Activated T-helper 9 cell treated with anti-CD3 and anti-CD28 coated beads, Interleukin-2, amount 50 U/mL, for 16 hours (primary cell): ENCODE data around the gene VPS8.

Experiments
- DNase-seq: peaks from one replicate; pipeline ENCODE4 v3.0.0-alpha.2; 2020; ENCODE audit warnings: low read depth

The VPS8 gene

GRCh38 chr3:184811999-184812661, at the start of gene VPS8:
TSS of gene VPS8 (plus strand) at chr3:184812166. CDS start at chr3:184824633, 12,467 bp downstream.
- DNase-seq = peak; percentile 96

DNA sequence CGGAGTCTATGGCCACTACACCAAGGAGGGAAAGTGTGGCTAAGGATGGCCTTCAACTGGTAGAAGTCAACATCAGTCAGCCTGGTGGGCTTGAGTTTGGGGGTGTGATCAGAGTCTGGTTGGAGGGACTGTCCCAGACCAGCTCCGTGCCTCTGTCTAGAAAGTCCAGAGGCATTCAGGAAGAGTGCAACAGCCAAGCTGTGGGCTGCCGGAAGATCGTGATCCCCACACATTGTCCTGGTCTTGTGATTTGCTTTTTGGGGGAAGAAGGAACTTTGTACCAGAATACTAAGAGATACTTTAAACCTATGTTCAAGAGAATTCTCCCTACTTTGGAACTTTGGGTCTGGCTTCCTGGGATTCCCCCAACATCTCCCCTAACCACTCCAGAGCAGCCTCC, 47.8 kb upstream of the VPS8 start:
- DNase-seq = no peak

DNA sequence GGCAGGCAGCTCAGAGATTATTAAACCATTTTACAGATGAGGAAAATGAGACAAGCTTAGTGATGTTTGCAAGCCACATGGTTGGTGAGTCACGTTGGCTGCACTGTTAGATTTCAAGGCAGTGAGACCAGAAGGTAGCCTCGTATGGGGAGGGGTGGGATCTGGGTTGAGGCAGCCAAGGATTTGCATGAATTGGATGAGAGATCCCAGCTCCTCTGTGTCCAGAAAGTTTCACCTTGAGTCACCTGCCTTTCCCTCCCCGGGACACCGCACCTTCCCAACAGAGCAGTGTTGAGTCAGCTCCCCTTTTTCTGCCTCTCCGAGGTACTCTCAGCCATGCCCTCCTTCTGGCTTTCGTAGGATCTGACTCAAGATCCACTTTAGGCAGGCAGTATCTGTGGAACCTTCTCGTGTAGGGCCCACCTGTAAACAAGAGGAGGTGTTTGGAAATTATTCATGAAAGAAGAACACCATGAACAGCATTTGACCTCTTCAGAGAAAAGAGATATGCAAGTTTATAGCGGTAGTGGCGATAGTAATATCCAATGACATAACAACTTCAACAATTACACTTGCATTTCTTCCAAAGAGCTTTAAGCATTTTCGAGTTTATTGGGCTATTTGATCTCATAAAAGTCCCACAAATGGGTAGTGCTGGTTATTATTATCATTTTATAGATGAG, 46.8 kb upstream of the VPS8 start:
- no peak for DNase-seq

GRCh38 chr3:184765730-184766074, 46.3 kb upstream of the VPS8 start:
- DNase-seq = no peak

DNA sequence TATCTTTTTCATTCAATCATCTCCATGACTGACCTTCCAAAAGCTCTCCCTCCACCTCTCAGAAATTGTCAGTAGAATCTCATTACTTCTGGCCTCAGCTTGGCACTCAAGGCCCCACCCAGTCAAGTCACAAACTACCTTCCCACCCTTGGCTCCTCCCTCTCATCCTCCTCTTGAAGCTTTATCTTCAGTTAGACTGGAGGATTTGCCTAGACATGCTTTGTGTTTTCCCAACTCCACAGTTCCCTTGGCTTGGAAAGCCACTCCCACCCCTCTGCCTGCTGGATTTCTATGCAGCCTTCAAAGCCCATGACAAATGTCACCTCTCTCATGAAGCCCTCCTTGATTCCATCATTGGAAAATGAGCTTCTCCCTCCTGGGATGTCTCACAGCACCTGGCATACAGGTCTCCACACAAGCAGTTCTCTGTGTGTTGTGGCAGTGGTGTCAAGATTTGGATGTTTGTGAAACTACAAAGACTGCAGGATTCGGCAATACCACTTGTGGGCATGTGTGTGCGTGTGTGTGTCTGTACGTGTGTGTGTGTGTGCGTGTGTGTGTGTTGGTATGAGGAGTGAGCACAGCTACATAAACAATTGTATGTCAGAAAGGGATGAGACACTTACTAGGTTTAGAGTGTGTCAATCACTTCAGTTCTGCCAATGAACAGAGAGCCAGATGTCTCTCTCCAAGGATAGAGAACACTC, 45.3 kb upstream of the VPS8 start:
- no peak for DNase-seq

- no peak for DNase-seq
These were observed 44.6 kb upstream of the VPS8 start for GRCh38 chr3:184767377-184767776.

GRCh38 chr3:184769382-184770170, 42.4 kb upstream of the VPS8 start:
- no peak for DNase-seq

GRCh38 chr3:184770541-184770940, 41.4 kb upstream of the VPS8 start:
- DNase-seq = no peak

- DNase-seq = no peak
These were observed 40.5 kb upstream of the VPS8 start for GRCh38 chr3:184771301-184772127.

DNA sequence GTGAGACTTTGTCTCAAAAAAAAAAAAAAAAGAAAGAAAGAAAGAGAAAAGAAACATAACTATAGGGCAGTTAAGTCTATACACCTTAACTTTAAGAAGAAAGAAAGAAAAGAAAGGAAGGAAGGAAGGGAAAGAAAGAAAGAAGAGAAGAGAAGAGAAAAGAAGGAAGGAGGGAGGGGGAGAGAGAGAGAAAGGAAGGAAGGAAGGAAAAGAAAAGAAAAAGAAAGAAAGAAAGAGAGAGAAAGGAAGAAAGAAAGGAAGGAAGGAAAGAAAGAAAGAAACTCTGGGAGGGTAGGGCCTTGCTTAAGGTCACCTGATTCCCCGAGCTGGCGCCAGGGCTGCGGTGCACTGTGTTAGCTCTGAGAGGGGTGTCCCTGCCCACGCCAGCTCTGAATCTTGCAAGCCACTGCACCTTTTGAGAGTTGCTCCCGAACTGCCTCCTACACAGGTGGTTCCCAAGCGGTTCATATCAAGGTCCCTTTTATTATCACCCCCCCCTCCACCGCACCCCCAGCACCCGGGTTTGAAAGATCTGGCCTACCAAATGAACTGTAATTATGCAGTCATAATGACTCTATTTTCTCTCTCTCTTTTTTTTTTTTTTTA, 39.2 kb upstream of the VPS8 start:
- no peak for DNase-seq

GRCh38 chr3:184773283-184774186, 38.4 kb upstream of the VPS8 start:
- DNase-seq = no peak

GRCh38 chr3:184776916-184777315, 35.0 kb upstream of the VPS8 start:
- DNase-seq = no peak

- peak; percentile 62 for DNase-seq
These were observed 34.2 kb upstream of the VPS8 start for GRCh38 chr3:184777566-184778356.

DNA sequence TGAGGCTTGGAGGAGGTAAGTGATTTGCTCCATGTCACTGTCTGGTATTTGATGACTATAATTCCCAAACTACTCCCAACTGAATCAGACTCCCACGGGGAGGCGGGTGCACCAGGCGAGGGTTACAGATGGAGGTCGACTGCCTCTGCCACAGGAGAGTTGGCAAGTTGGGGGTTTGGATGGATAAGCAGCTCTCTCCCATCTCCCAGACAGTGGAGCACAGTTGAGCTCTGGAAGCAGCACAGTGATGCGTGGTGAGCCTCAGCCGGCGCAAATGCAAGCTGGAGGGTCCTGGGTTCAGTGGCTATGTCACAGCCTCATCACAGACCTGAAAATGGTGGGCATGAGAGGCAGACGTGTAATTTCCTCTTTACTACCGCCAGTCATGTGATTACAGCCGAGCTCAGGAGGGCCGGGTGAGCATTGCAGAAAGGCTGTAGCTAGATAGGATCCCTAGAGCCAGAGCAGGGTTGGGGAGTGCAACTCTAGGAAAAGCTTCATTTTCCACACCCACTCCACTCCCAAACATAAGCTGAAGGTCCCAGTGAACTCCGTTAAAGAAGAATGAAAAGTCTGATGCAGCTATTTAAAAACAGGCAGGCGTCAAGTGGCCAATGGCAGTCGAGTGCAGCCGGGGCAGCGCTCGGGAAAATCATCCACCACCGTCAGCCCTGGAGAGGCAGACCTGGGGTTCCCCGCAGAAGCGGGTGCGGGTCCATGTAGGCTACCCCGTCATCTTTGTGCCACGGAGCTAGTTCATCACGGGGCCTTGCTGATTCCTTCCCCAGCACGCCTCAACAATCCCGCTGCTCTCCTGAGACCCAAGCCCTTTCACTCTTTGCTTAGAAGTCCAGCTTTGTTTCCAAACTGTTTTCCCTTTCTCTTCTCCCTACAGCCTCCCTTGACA, 33.3 kb upstream of the VPS8 start:
- no peak for DNase-seq

- DNase-seq = no peak
These were observed 30.9 kb upstream of the VPS8 start for GRCh38 chr3:184780981-184781515.

- no peak for DNase-seq
These were observed 30.2 kb upstream of the VPS8 start for GRCh38 chr3:184781801-184782200.

- DNase-seq = no peak
These were observed 28.6 kb upstream of the VPS8 start for GRCh38 chr3:184783319-184783718.
